HG03565 (cell line): ENCODE results near the gene LRRC46.

Experiments
- ATAC-seq: cut with Tn5 transposase; IDR thresholded peaks from one replicate; pipeline ENCODE4 v1.9.1; 2021; ENCODE audit warnings: mild to moderate bottlenecking, moderate library complexity; ENCODE audit not compliant: unreplicated experiment

Gene LRRC46

DNA sequence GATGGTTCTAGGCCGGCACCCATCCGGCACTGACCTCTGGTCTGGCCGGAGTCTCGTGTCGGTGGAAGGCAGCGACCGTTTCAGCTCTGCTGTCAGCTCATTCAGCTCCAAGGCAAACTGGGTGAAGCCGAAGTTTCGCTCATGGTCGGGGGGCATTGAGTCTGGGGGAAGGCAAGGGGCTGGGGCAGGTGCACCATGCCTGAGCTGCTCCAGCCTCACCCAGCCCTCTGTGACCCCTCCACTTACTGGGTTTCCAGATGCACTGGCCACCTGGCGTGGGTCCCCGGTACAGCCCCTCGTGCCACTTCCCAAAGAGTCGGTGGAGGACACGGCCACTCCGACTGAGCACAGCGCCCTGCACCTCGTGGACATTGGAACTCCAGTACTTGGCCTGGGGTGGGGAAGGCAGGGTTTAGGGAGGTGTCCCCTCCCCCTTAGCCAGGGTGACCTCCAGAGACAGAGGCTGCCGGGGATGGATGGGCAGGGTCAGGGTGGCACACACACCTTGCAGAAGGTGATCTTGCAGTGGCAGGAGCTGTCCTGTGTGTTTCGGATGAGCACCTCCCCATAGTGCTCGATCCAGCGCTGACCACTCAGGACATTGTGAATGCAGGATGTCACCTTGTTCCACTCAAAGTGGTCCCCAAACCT lies 22.5 kb upstream of the LRRC46 start:
- ATAC-seq, result no peak

DNA sequence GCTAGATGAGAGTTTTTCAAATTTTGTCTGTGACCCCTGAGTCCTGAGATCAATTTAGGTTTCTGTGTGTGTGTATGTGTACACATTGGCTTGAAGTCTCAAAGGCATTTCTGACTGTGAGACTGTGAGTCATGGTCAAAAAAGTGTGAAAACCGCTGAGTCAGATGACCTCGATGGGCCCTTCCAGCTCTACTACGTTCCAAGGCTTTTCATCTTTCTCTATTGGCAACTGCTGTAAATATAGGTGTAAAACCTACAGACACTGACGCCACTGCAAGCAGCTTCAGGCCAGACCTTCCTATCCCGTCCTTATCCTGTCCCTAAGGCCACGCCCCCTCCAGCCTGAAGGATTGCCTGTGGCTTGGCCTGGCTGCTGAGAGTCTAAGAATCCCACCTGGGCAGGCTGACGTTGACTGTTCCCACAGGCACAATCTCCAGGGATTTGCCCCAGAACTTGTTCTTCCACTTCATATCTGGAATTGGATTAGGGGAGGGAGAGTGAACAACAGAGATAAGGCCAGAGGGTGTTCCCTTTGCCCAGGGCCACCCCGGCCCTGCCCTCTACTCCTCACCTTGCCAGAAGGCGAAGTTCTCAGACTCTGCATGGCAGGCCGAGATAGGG lies 21.2 kb upstream of the LRRC46 start:
- no peak for ATAC-seq

GRCh38 chr17:47810901-47811635 lies 20.4 kb upstream of the LRRC46 start:
- ATAC-seq, result no peak

- no peak for ATAC-seq
Measured at GRCh38 chr17:47811709-47812108, 19.8 kb upstream of the LRRC46 start.

DNA sequence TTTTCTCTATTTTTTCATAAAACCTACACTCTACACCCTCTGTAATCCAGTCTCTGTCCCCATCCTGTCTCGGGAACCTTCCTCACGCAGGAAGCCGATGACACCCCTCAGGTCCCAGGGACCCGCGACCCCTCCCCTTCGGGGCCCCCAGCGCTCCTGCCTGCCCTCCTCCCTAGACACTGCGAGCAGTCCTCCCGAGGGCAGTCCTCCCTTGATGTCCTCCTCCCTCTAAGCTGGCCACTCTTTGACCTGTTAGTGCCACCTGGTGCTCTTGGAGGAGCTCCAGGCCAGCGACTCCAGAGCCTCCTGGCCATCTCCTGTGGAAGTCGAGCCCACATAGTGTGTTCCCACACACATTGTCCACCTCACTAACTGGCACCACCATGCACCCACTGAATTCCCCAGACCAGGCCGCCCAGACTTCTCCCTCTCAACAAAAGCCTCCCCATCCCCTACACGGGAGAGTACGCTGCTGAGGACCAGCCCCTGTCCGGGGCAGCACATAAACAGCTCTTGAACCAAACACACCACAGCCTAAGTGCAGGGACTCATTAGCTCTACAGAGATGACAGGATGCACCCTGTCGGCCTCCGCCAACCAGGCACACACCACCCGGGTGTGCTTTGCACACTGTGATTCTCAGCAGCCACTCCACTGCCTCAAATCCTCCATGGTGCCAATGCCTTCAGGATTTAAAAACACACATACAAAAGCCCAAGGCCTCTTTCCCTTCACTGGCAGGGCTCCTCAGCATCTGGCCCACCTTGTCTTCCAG lies 19.1 kb upstream of the LRRC46 start:
- ATAC-seq, result no peak

- no peak for ATAC-seq
Measured at GRCh38 chr17:47813077-47813476, 18.4 kb upstream of the LRRC46 start.

DNA sequence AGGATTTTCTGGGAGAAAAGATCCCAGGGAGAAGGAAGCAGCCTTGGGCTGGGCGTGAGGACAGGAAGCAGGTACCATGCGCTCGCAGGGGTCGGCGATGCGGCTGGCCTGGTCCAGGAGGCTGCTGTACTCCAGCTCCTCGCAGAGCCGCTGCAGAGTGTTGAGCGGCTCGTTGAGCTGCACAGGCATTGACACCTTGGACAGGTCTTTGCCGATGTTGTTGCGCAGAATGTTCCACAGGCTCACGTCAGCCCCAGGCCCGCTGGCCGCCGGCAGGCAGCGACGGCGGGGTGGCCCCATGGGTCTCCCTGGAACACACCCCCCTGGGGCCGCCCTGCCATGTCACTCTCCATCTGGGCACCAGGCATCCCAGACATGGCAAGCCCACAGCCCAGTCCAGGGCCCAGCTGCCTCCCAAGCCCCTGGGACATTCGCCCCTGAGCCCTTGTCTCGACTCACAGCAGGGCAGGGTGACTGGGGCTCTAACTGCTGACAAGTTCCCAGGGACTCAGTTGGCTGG lies 17.9 kb upstream of the LRRC46 start:
- no peak for ATAC-seq

DNA sequence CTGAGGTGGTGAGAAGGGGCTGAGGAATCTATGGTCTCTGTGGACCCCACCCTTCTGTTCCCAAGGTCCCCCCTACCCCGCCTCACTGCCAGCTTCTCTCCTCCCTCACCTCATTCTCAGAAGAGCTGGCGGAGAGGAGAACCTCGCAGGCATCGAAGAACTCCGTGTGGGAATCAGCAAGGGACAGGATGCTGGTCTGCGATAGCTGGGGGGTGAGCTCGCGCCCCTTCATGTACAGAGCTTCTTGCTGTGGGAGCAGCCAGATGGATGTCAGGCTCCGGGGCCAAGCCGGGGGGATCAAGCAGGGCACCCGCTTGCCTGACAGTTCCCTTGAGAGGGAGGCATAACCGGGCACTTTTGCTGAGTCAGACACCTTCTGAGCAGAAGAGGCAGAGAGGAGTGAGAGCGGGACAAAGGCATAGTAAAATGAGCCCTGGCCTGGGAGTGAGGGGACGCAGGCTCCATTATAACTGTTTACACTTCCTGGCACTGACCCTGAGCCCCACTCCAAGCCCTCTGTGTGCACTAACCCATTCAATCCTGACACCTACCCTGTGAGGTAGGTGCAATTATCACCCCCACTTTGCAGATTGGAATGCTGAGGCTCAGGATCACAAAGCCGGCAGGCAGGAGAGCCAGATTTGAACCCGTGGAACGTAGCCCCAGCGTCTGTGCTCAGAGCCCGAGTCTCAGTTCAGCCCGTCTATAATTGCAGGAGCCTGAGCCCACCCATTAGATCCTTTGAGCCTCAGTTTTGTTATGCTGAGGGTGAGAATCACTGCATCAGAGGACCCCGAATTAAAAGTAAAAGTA lies 16.2 kb upstream of the LRRC46 start:
- ATAC-seq, result no peak

- no peak for ATAC-seq
Measured at GRCh38 chr17:47816111-47816735, 15.2 kb upstream of the LRRC46 start.

- ATAC-seq, result no peak
Measured at GRCh38 chr17:47816947-47817346, 14.5 kb upstream of the LRRC46 start.

GRCh38 chr17:47818002-47818695 lies 13.3 kb upstream of the LRRC46 start:
- no peak for ATAC-seq

GRCh38 chr17:47819475-47819874 lies 12.0 kb upstream of the LRRC46 start:
- no peak for ATAC-seq

GRCh38 chr17:47820033-47820789 lies 11.3 kb upstream of the LRRC46 start:
- no peak for ATAC-seq

DNA sequence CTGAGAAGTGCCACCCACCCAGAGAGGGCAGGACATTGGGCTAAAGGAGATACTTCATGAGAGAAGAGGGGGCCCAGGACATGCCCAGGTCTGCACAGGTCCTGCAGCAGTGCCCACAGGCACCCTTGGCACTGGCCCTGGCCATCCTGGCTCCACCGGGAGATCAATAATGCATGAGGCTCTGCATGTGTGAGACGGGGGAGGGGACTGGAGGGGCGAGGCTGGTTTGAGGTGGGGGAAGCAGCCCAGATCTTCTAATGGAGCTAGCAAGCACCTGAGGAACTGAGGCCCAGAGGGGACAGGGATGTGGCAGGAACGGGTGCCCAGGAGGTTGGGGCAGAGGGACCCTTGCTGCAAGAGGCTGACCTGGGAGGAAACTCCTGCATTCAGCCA lies 10.4 kb upstream of the LRRC46 start:
- ATAC-seq, result no peak

DNA sequence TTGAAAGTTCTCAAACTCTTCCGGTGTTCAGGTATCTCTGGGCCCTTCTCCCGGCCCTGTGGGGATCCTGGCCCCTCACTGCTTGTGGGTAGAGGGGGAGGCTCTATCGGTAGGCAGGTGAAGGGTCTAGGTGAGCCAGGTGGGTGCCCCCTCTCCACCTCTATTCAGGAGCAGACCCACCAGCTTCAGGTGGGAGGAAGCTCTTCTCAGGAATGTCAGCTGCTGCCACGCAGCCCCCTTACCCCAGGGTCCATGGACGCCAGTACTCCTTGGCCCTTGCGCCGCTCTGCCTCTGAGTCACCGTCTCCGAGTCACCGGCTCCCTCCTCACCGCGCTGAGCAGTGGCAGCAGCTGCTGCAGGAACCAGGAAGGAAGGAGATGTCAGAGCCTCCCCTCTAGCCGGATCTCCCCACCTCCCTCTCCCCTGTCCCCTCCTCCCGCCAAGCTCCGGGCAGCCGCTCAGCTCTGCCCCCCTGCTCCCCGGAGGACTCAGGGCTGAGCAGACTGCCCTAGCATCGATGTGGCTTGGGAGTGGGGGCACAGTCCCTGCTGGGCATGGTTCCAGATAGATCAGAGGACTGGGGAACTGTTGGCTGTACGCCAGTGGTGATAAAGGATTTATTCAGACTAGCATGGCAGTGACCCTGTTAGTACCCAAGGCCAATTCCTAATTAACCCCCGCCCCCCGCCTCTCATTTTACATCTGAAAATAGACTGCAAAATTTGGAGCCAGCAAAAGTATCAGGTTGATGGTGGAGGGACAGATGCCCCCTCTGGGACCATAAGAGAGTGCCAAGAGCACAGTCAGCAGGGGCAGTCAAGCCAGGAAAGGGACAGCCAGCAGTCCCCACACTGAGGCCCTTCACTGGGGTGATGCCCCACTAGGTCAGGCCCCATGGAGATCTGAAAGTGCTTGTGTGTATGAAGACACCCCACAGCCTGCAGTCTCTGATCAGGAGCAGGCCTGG lies 9.8 kb upstream of the LRRC46 start, which contains the start of gene OSBPL7:
TSS of gene OSBPL7 (minus strand) at position 371 of the 968 bp plus-strand sequence. CDS start 1,516 bp downstream, outside the sequence.
- ATAC-seq, result peak; percentile 71

GRCh38 chr17:47822785-47823184 lies 8.7 kb upstream of the LRRC46 start:
- ATAC-seq, result no peak

DNA sequence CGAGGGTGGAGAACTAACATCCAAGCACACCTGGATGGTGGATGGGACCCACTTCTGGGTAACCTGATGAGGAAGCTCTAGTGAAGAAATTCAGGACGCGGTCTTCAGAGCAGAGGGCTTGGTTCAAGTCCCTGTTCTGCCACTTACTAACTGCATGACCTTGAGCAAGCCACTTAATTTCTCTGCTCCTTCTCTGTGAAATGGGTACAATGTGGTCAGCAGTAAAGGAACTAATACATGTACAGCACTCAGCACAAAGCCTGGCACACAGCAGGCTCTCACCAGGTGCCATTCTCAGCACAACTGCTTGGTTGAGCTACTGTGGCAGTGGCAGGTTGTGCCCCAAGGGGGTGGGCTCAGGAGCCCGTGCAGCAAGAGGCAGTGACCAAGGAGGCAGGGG lies 8.0 kb upstream of the LRRC46 start:
- ATAC-seq, result no peak
